Umbilical cord (tissue), 2 donors: ENCODE measurements around the gene TRIM65. TPM values are rescaled to one million over a fixed set of nuclear protein-coding genes. Genes with fewer than 3 reads are reported as not detected.
"Not testable (repeated sequence)": the region's sequence is repeated elsewhere in the genome, so short reads cannot be mapped to it uniquely, and the experiment has no call there.

Source experiments
- DNase-seq: peaks from one replicate; pipeline ENCODE4 v3.0.0-alpha.2; 2015; ENCODE audit warnings: low spot score
- total RNA-seq: library from RNA; depleted of rRNA; stranded (reverse); fragments of >200 nt; gene quantifications from one replicate; pipeline ENCODE4 v1.2.3, GENCODE V29; 2014; ENCODE audit warnings: low replicate concordance; ENCODE audit not compliant: insufficient read depth

TRIM65 gene
- total RNA-seq, 1 donor from 2014 or later, result 13.0 TPM

GRCh38 chr17:75876190-75876937 is 20.4 kb downstream of the TRIM65 start:
- no peak for DNase-seq

- no peak for DNase-seq
Observed at GRCh38 chr17:75875940-75876189, 20.9 kb downstream of the TRIM65 start.

GRCh38 chr17:75875182-75875939 is 21.4 kb downstream of the TRIM65 start:
- DNase-seq, result no peak

- DNase-seq, result no peak
Observed at GRCh38 chr17:75874323-75875181, 22.2 kb downstream of the TRIM65 start.

- no peak for DNase-seq
Observed at GRCh38 chr17:75873587-75874322, 23.0 kb downstream of the TRIM65 start.

GRCh38 chr17:75872434-75873351 is 24.1 kb downstream of the TRIM65 start:
- peak; percentile 94 for DNase-seq

GRCh38 chr17:75870228-75870627 is 26.5 kb downstream of the TRIM65 start:
- DNase-seq, result not testable (repeated sequence)

- DNase-seq, result no peak
Observed at GRCh38 chr17:75869282-75870141, 27.2 kb downstream of the TRIM65 start.

GRCh38 chr17:75868730-75869281 is 27.9 kb downstream of the TRIM65 start:
- not testable (repeated sequence) for DNase-seq

- not testable (repeated sequence) for DNase-seq
Observed at GRCh38 chr17:75865404-75866188, 31.2 kb downstream of the TRIM65 start.

GRCh38 chr17:75864887-75865286 is 31.9 kb downstream of the TRIM65 start:
- DNase-seq, result not testable (repeated sequence)

GRCh38 chr17:75864448-75864871 is 32.3 kb downstream of the TRIM65 start:
- DNase-seq, result peak; percentile 87

- no peak for DNase-seq
Observed at GRCh38 chr17:75861927-75862317, 34.8 kb downstream of the TRIM65 start.

GRCh38 chr17:75859358-75859757 is 37.4 kb downstream of the TRIM65 start:
- DNase-seq, result not testable (repeated sequence)

- no peak for DNase-seq
Observed at GRCh38 chr17:75856062-75856756, 40.5 kb downstream of the TRIM65 start.

- DNase-seq, result peak; percentile 100
Observed at GRCh38 chr17:75855310-75856061, 41.3 kb downstream of the TRIM65 start, which contains the start of gene WBP2. TSS of gene WBP2 (minus strand) at chr17:75855335. CDS start at chr17:75855297, 38 bp downstream.

- no peak for DNase-seq
Observed at GRCh38 chr17:75854881-75855309, 41.9 kb downstream of the TRIM65 start.
